IMR-90 (cell line): ENCODE data around the gene HS2ST1.
"Not testable (repeated sequence)": the region's sequence is repeated elsewhere in the genome, so short reads cannot be mapped to it uniquely, and the experiment has no call there.

Source experiments
- BHLHE40 ChIP-seq: fragments of 150-350 bp; IDR thresholded peaks from 2 replicates; pipeline ENCODE4 v1.6.1; 2016; ENCODE audit warnings: mild to moderate bottlenecking, low read depth, low read length
- CHD1 ChIP-seq: IDR thresholded peaks from 2 replicates; pipeline ENCODE4 v1.6.1; 2012; ENCODE audit warnings: low read depth, low read length, improper control_type of control experiment
- CTCF ChIP-seq: conservative IDR thresholded peaks from 2 replicates; pipeline ENCODE4 v1.5.1; 2012; ENCODE audit warnings: mild to moderate bottlenecking, low read depth, low read length, improper control_type of control experiment
- ELK1 ChIP-seq: fragments of 150-350 bp; IDR thresholded peaks from 2 replicates; pipeline ENCODE4 v1.6.1; 2016; ENCODE audit warnings: low read depth, mild to moderate bottlenecking, low read length, moderate library complexity, borderline replicate concordance
- MAZ ChIP-seq: IDR thresholded peaks from 2 replicates; pipeline ENCODE4 v1.6.1; 2012; ENCODE audit warnings: low read depth, mild to moderate bottlenecking, low read length, improper control_type of control experiment, moderate library complexity, borderline replicate concordance
- POLR2A ChIP-seq: IDR thresholded peaks from 2 replicates; pipeline ENCODE4 v1.6.1; 2012; ENCODE audit warnings: mild to moderate bottlenecking, low read depth, low read length
- RCOR1 ChIP-seq: IDR thresholded peaks from 2 replicates; pipeline ENCODE4 v1.6.1; 2012; ENCODE audit warnings: mild to moderate bottlenecking, low read length, improper control_type of control experiment; ENCODE audit not compliant: insufficient replicate concordance
- USF2 ChIP-seq: fragments of 150-350 bp; IDR thresholded peaks from 2 replicates; pipeline ENCODE4 v1.6.1; 2017; ENCODE audit warnings: mild to moderate bottlenecking, antibody characterized with exemption, low read length, low read depth

- TF ChIP-seq CTCF, CHD1, ELK1, BHLHE40, USF2, MAZ, POLR2A, RCOR1: not testable (repeated sequence)
Measured at GRCh38 chr1:87066708-87067107, 152.3 kb downstream of the HS2ST1 start.
